Keratinocyte (primary cell): ENCODE results near the gene UROC1.

ENCODE experiments used
- CTCF ChIP-seq, 3 experiments: IDR thresholded peaks in 1 of 3; conservative IDR thresholded peaks in 1 of 3; optimal IDR thresholded peaks in 1 of 3; 2 replicates in 2 of 3; 3 replicates in 1 of 3; pipeline versions ENCODE3 to v1.5.1; 2011; ENCODE audit warnings: low read length in 3 of 3, mild to moderate bottlenecking in 3 of 3, moderate library complexity in 2 of 3, control low read depth in 1 of 3, inconsistent platforms in 1 of 3; ENCODE audit not compliant: insufficient read depth in 2 of 3; ENCODE audit errors: extremely low read depth in 1 of 3
- EZH2 ChIP-seq: IDR thresholded peaks from one replicate; pipeline ENCODE4 v1.6.1; 2012; ENCODE audit warnings: inconsistent platforms, mild to moderate bottlenecking, low read length, moderate library complexity

GRCh38 chr3:126485176-126485897 lies 32.2 kb downstream of the UROC1 start:
- TF ChIP-seq EZH2, result no peak
- TF ChIP-seq CTCF (optimal IDR thresholded peaks at IDR 0.05 in 1 of 3, IDR thresholded peaks at IDR 0.05 in 1 of 3, conservative IDR thresholded peaks at IDR 0.05 in 1 of 3; ENCODE audit: extremely low read depth in 1 of 3, insufficient read depth in 2 of 3, low read length in 3 of 3), result no peak
